GM18907 (cell line): ENCODE data around the gene RYR2.

Experiments
- ATAC-seq: cut with Tn5 transposase; IDR thresholded peaks from one replicate; pipeline ENCODE4 v1.9.1; 2021; ENCODE audit warnings: mild to moderate bottlenecking, moderate library complexity; ENCODE audit not compliant: unreplicated experiment

RYR2 gene

GRCh38 chr1:237041795-237042525 is at the start of gene RYR2:
TSS of gene RYR2 (plus strand) at chr1:237042184. CDS start at chr1:237042522, 338 bp downstream.
- ATAC-seq, result no peak

- ATAC-seq, result no peak
Measured at GRCh38 chr1:236992449-236992848, 49.5 kb upstream of the RYR2 start.

GRCh38 chr1:236994450-236994849 is 47.5 kb upstream of the RYR2 start:
- ATAC-seq, result no peak

- ATAC-seq, result no peak
Measured at GRCh38 chr1:236997361-236997760, 44.6 kb upstream of the RYR2 start.

- ATAC-seq, result no peak
Measured at GRCh38 chr1:236997882-236998281, 44.1 kb upstream of the RYR2 start.

- no peak for ATAC-seq
Measured at GRCh38 chr1:236998546-236998945, 43.4 kb upstream of the RYR2 start.

- no peak for ATAC-seq
Measured at GRCh38 chr1:237000191-237000590, 41.8 kb upstream of the RYR2 start.

GRCh38 chr1:237003516-237003915 is 38.5 kb upstream of the RYR2 start:
- no peak for ATAC-seq

GRCh38 chr1:237004116-237004515 is 37.9 kb upstream of the RYR2 start, which contains the start of gene MT1HL1:
TSS of gene MT1HL1 (minus strand) at chr1:237004441. CDS start at chr1:237004372, 69 bp downstream.
- ATAC-seq, result no peak

GRCh38 chr1:237005674-237006073 is 36.3 kb upstream of the RYR2 start:
- ATAC-seq, result no peak

GRCh38 chr1:237007147-237007881 is 34.7 kb upstream of the RYR2 start:
- no peak for ATAC-seq

GRCh38 chr1:237009611-237010010 is 32.4 kb upstream of the RYR2 start:
- no peak for ATAC-seq

- ATAC-seq, result no peak
Measured at GRCh38 chr1:237011432-237011831, 30.6 kb upstream of the RYR2 start.

- ATAC-seq, result no peak
Measured at GRCh38 chr1:237012361-237012760, 29.6 kb upstream of the RYR2 start.

- no peak for ATAC-seq
Measured at GRCh38 chr1:237012788-237013383, 29.1 kb upstream of the RYR2 start.

- ATAC-seq, result no peak
Measured at GRCh38 chr1:237013608-237014007, 28.4 kb upstream of the RYR2 start.

GRCh38 chr1:237016626-237017025 is 25.4 kb upstream of the RYR2 start:
- no peak for ATAC-seq

- no peak for ATAC-seq
Measured at GRCh38 chr1:237018896-237019295, 23.1 kb upstream of the RYR2 start.

- no peak for ATAC-seq
Measured at GRCh38 chr1:237025358-237026074, 16.5 kb upstream of the RYR2 start.

GRCh38 chr1:237029240-237029639 is 12.7 kb upstream of the RYR2 start:
- ATAC-seq, result no peak

GRCh38 chr1:237029850-237030535 is 12.0 kb upstream of the RYR2 start:
- no peak for ATAC-seq
